SK-N-SH (cell line): Measurements from ENCODE around the gene BEST2. TPM values are rescaled to one million over a fixed set of nuclear protein-coding genes. Genes with fewer than 3 reads are reported as not detected.

Experiments
- CTCF ChIA-PET: fragments of 300-600, 350-600 bp; formaldehyde crosslinking; extraction: SDS; loops from one replicate; lab custom pipeline; 2021; lab: Yijun Ruan, JAX
- POLR2A ChIA-PET: fragments of 350-600 bp; sonication (Branson Sonifier 250); formaldehyde crosslinking; extraction: SDS; loops from one replicate; lab custom pipeline; 2020; ENCODE audit warnings: antibody characterized with exemption, inconsistent platforms; lab: Yijun Ruan, JAX
- DNase-seq: peaks from one replicate; pipeline ENCODE4 v3.0.0; 2012
- H2AFZ ChIP-seq: fragments of 200-600 bp; sonication (generic); 2 replicates; pipeline ENCODE4 v1.8.1; 2016; ENCODE audit warnings: antibody characterized with exemption, mild to moderate bottlenecking, low read depth
- H3F3A ChIP-seq: fragments of 200-600 bp; sonication (generic); replicated peaks from 2 replicates; pipeline ENCODE3; 2016; ENCODE audit warnings: antibody characterized with exemption, mild to moderate bottlenecking; ENCODE audit not compliant: insufficient read depth
- H3K27ac ChIP-seq, 2 experiments: fragments of 200-500 bp in 1 of 2; fragments of 200-600 bp in 1 of 2; sonication (Bioruptor generic) in 1 of 2; sonication (generic), shearing (Covaris generic) in 1 of 2; 2 replicates each; pipeline versions ENCODE4 v1.5.1 to v1.6.1; 2014 to 2016; ENCODE audit warnings: low read depth in 2 of 2, inconsistent platforms in 1 of 2, low read length in 1 of 2, mild to moderate bottlenecking in 1 of 2, mixed read lengths in 1 of 2
- H3K27me3 ChIP-seq: fragments of 200-600 bp; sonication (generic), shearing (Covaris generic); 2 replicates; pipeline ENCODE4 v1.6.1; 2016; ENCODE audit warnings: mixed run types; ENCODE audit not compliant: insufficient read depth
- H3K36me3 ChIP-seq, 2 experiments: fragments of 200-500 bp in 1 of 2; fragments of 200-600 bp in 1 of 2; sonication (Bioruptor generic) in 1 of 2; sonication (generic) in 1 of 2; replicated peaks in 1 of 2; 2 replicates each; pipeline versions ENCODE3 to v1.5.1; 2014 to 2016; ENCODE audit warnings: low read length in 1 of 2, mild to moderate bottlenecking in 1 of 2; ENCODE audit not compliant: insufficient read depth in 2 of 2, control insufficient read depth in 1 of 2
- H3K4me1 ChIP-seq, 2 experiments: fragments of 200-500 bp in 1 of 2; fragments of 200-600 bp in 1 of 2; sonication (Bioruptor generic) in 1 of 2; sonication (generic), shearing (Covaris generic) in 1 of 2; 2 replicates each; pipeline versions ENCODE4 v1.5.1 to v1.6.1; 2014 to 2016; ENCODE audit warnings: low read depth in 1 of 2, low read length in 1 of 2, mixed run types in 1 of 2; ENCODE audit not compliant: insufficient read depth in 2 of 2, control insufficient read depth in 1 of 2
- H3K4me2 ChIP-seq: fragments of 200-600 bp; sonication (generic), shearing (Covaris generic); 2 replicates; pipeline ENCODE4 v1.6.1; 2017; ENCODE audit warnings: mixed run types
- H3K4me3 ChIP-seq, 2 experiments: fragments of 200-500 bp in 1 of 2; fragments of 200-600 bp in 1 of 2; sonication (Bioruptor generic) in 1 of 2; sonication (generic), shearing (Covaris generic) in 1 of 2; 2 replicates each; pipeline versions ENCODE4 v1.5.1 to v1.8.1; 2014 to 2016; ENCODE audit warnings: low read depth in 2 of 2, inconsistent platforms in 1 of 2, low read length in 1 of 2, mild to moderate bottlenecking in 1 of 2, mixed read lengths in 1 of 2, moderate library complexity in 1 of 2
- H3K79me2 ChIP-seq: fragments of 200-600 bp; sonication (generic); 2 replicates; pipeline ENCODE4 v1.8.1; 2017; ENCODE audit warnings: mild to moderate bottlenecking; ENCODE audit not compliant: insufficient read depth
- H3K9ac ChIP-seq: fragments of 200-600 bp; sonication (generic); 2 replicates; pipeline ENCODE4 v1.6.1; 2017; ENCODE audit warnings: mixed run types
- H3K9me2 ChIP-seq: fragments of 200-600 bp; sonication (generic); 2 replicates; pipeline ENCODE4 v1.6.1; 2017; ENCODE audit warnings: mixed run types
- H3K9me3 ChIP-seq: fragments of 200-600 bp; sonication (generic); 2 replicates; pipeline ENCODE4 v1.6.1; 2017; ENCODE audit warnings: mixed run types, mild to moderate bottlenecking, moderate library complexity
- H4K20me1 ChIP-seq: fragments of 200-600 bp; sonication (generic); 2 replicates; pipeline ENCODE4 v1.6.1; 2017; ENCODE audit warnings: mild to moderate bottlenecking, mixed run types; ENCODE audit not compliant: insufficient read depth
- EP300 ChIP-seq, 2 experiments: IDR thresholded peaks; 2 replicates each; pipeline versions ENCODE4 v1.4.0 to v1.6.1; 2012; ENCODE audit warnings: borderline replicate concordance in 1 of 2, low read depth in 1 of 2, low read length in 1 of 2
- GATA2 ChIP-seq: sonication (generic); formaldehyde crosslinking; IDR thresholded peaks from 2 replicates; pipeline ENCODE4 v1.5.0; 2020; ENCODE audit warnings: mild to moderate bottlenecking, missing genetic modification reagents
- JUND ChIP-seq: IDR thresholded peaks from 2 replicates; pipeline ENCODE4 v1.4.0; 2012
- MXI1 ChIP-seq: IDR thresholded peaks from 2 replicates; pipeline ENCODE4 v1.6.1; 2012; ENCODE audit warnings: mild to moderate bottlenecking, low read depth, low read length, improper control_type of control experiment
- NRF1 ChIP-seq: IDR thresholded peaks from 2 replicates; pipeline ENCODE4 v1.6.1; 2012; ENCODE audit warnings: low read depth, mild to moderate bottlenecking, low read length
- POLR2AphosphoS5 ChIP-seq: IDR thresholded peaks from 2 replicates; pipeline ENCODE4 v1.6.1; 2012; ENCODE audit warnings: low read depth, low read length
- RAD21 ChIP-seq: IDR thresholded peaks from 2 replicates; pipeline ENCODE4 v1.6.1; 2012; ENCODE audit warnings: mild to moderate bottlenecking, low read length
- RCOR1 ChIP-seq: fragments of 150-350 bp; IDR thresholded peaks from 2 replicates; pipeline ENCODE4 v1.6.1; 2017; ENCODE audit warnings: antibody characterized with exemption, low read length
- RFX5 ChIP-seq: IDR thresholded peaks from 2 replicates; pipeline ENCODE4 v1.6.1; 2012; ENCODE audit warnings: mild to moderate bottlenecking, improper control_type of control experiment, low read length
- SIN3A ChIP-seq: IDR thresholded peaks from 2 replicates; pipeline ENCODE4 v1.6.1; 2012; ENCODE audit warnings: low read depth, mild to moderate bottlenecking, low read length, moderate library complexity, borderline replicate concordance
- TAF1 ChIP-seq: IDR thresholded peaks from 2 replicates; pipeline ENCODE4 v1.6.1; 2012; ENCODE audit warnings: low read depth, mild to moderate bottlenecking, low read length, moderate library complexity, borderline replicate concordance
- TEAD4 ChIP-seq: IDR thresholded peaks from 2 replicates; pipeline ENCODE4 v1.4.0; 2012; ENCODE audit warnings: mild to moderate bottlenecking, borderline replicate concordance; ENCODE audit not compliant: insufficient read depth
- YY1 ChIP-seq: IDR thresholded peaks from 2 replicates; pipeline ENCODE4 v1.4.0; 2012; ENCODE audit warnings: low read depth, mild to moderate bottlenecking
- ZBTB33 ChIP-seq: IDR thresholded peaks from 2 replicates; pipeline ENCODE4 v1.4.0; 2012; ENCODE audit warnings: low read depth, borderline replicate concordance
- WGBS: methylation state at CpG from one replicate; pipeline ENCODE4 v1.1.6; 2017; ENCODE audit warnings: low lambda C conversion rate; 5-methylcytosine and 5-hydroxymethylcytosine counted together
- polyA plus RNA-seq, 3 experiments: library from polyadenylated mRNA; depleted of rRNA; stranded (reverse); fragments of >200 nt; gene quantifications; 2 replicates each; pipeline ENCODE4 v1.2.3, GENCODE V29; 2012

BEST2 gene
- polyA plus RNA-seq, 1 of the 3 experiments (the other 2 are of a cell fraction): not detected

- TF ChIP-seq RCOR1 (peak; percentile 87), RAD21 (peak; percentile 17; the same call in 1 of the 2 replicates), POLR2AphosphoS5 (peak; percentile 71), NRF1 (no peak), EP300 (IDR thresholded peaks at IDR 0.05; ENCODE audit: borderline replicate concordance in 1 of 2, low read depth in 1 of 2, low read length in 1 of 2) (peak; percentile 64 to 85; a peak in 3 of 4 replicates), GATA2 (peak; percentile 37; the same call in 1 of the 2 replicates), MXI1 (no peak), TEAD4 (peak; percentile 57; the same call in 1 of the 2 replicates)
- TF ChIP-seq, all 33 proteins: peak for 13
Observed at GRCh38 chr19:12788682-12789097, 37.1 kb downstream of the BEST2 start (continued).

DNA sequence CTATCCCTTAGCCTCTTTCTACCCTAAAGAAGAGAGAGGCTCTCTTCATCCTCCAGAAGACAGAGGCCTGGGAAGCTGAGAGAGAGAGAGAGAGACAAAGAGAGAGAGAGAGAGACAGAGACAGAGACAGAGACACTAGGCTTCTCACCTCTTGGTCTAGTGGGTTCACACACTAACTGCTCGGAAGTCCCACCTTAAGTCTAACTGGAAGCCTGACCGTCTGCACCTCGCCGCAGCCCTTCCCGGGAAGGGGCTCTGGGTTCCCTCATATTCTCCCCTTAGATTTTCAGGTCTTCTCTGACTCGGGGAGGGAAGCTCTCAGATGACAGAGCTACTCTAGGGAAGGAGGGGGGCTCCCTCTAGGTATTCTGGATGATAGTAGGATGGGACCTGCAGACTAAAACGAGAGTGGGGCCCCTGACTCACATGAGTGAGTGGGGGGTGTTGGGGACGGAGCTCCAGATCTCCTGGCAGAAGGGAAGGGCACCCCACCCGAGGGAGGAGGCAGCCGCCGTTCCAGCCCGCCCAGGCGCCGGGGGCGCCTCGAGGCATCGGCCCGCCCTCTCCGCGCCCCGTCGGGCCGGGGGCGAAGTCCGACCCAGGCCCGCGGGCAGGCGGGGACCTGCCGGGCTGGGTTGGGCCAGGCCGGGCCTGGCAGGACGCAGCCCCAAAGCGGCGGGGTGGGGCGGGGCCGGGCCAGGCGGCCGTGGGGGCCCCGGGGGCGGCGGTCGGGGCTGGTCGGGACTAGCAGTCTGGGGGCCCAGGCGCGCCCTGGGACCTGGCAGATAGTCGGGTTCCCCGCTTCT is 37.7 kb downstream of the BEST2 start:
- peaks cover 38 to 58% of the 10 kb centered on the region in 2 experiments for H3K4me1 ChIP-seq

More for the DNA sequence above, 37.7 kb downstream of the BEST2 start:
- peaks cover 60% of the 10 kb centered on the region for H3F3A ChIP-seq
- H3K9ac ChIP-seq: peak overlapping the region; percentile 95
- H3K9me2 ChIP-seq: no peaks in the 10 kb centered on the region
- TF ChIP-seq RFX5 (no peak), JUND (no peak), ZBTB33 (no peak), TEAD4 (no peak), TAF1 (no peak), YY1 (no peak), RAD21 (no peak), SIN3A (no peak)
- POLR2A ChIA-PET: interaction anchor here (0.7 to 1.1 kb wide), 3 partner anchors 10 to 67 kb away, joined by 3 to 5 read pairs (median 4); no protein-coding TSS in a partner anchor
- H4K20me1 ChIP-seq: peaks cover 17% of the 10 kb centered on the region
- H3K9me3 ChIP-seq: no peaks in the 10 kb centered on the region
- peak overlapping the region; percentile 37 to 80; a peak in 3 of 4 replicates for H3K4me3 ChIP-seq
- H3K27me3 ChIP-seq: no peaks in the 10 kb centered on the region
- H2AFZ ChIP-seq: peak overlapping the region; percentile 63; the same call in 1 of the 2 replicates
- H3K27ac ChIP-seq: peak overlapping the region; percentile 96 to 97
- WGBS: 11% methylated on average over 12 of the region's 46 CpGs
- CTCF ChIA-PET: interaction anchor here (1.1 to 17.1 kb wide), 5 partner anchors 12 to 58 kb away, joined by 3 to 321 read pairs (median 14); no protein-coding TSS in a partner anchor
- no peak for DNase-seq
- peaks cover 20% of the 10 kb centered on the region for H3K79me2 ChIP-seq
- H3K4me2 ChIP-seq: peak overlapping the region; percentile 88
- peaks cover 0 to 6% of the 10 kb centered on the region in 2 experiments for H3K36me3 ChIP-seq
